HG02973 (cell line): Measurements from ENCODE around the gene NGF.

Experiments used
- ATAC-seq: cut with Tn5 transposase; IDR thresholded peaks from one replicate; pipeline ENCODE4 v1.9.1; 2021; ENCODE audit warnings: moderate library complexity; ENCODE audit not compliant: unreplicated experiment

The NGF gene

DNA sequence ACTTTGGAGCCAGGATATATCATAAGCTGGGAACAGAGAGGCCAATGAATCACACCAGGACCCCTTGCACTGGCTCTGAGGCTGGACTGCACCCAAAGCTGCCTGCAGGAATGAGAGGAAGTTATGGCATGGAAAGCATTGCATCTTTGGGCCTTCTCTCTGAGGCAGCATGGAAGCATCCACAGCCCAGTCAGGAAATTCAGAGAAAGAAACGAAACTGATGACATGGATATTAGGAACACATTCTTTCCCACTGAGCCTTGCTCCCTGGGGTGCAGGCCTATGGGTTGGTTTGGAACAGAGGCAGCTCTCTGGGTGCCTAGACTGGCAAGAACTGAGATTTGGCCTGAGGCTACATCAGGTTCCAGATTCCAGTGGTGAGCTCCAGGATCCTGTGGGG, 98.6 kb downstream of the NGF start:
- no peak for ATAC-seq

GRCh38 chr1:115239148-115239422, 99.0 kb downstream of the NGF start:
- no peak for ATAC-seq

GRCh38 chr1:115238336-115239147, 99.5 kb downstream of the NGF start:
- no peak for ATAC-seq

DNA sequence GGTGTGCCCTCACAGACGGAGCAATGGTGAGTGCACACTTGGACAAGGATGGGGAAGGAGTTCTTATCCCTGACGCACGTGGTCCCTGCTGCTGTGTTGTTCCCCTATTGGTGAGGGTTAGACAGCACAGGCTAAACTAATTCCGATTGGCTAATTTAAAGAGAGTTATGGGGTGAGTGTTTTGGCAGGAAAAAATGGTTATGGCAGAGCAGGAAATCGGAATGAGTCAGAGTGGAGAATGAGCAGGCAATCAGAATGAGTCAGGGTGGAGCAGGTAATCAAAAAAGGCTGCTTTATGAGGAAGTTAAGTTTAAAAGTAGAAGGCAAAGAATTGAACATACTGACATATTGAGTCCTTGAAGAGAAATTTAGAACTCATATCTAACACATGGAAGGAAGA, 100.5 kb downstream of the NGF start:
- no peak for ATAC-seq

DNA sequence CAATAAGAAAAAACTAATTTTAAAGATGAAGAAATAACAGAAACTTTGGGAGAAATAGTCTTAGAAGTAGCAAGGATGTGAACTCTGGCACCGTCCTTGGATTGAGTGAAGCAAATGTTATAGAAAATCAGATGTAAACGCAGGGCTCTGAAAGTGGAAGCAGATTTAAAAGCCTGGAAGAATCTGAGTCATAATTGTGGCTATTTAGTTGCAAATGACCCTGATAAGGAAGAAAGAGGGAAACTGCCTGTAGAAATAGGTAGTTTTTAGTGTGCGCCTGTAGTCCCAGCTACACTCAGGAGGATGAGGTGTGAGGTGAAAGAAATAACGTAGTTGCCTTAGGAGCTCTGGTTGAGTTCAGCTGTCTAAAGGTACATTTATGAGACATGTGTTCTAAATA, 101.0 kb downstream of the NGF start:
- no peak for ATAC-seq
